NOMO-1 (cell line): Measurements from ENCODE around the gene IP6K1.
A peak's percentile ranks its signal among the peaks of the same experiment; 100 is the strongest.
"Not testable (repeated sequence)": the region's sequence is repeated elsewhere in the genome, so short reads cannot be mapped to it uniquely, and the experiment has no call there.

Experiments used
- DNase-seq, 2 experiments: peaks; one replicate each; lab custom pipeline; 2025; ENCODE audit not compliant: unreplicated experiment in 2 of 2; lab: John Stamatoyannopoulos, UW

IP6K1 gene

DNA sequence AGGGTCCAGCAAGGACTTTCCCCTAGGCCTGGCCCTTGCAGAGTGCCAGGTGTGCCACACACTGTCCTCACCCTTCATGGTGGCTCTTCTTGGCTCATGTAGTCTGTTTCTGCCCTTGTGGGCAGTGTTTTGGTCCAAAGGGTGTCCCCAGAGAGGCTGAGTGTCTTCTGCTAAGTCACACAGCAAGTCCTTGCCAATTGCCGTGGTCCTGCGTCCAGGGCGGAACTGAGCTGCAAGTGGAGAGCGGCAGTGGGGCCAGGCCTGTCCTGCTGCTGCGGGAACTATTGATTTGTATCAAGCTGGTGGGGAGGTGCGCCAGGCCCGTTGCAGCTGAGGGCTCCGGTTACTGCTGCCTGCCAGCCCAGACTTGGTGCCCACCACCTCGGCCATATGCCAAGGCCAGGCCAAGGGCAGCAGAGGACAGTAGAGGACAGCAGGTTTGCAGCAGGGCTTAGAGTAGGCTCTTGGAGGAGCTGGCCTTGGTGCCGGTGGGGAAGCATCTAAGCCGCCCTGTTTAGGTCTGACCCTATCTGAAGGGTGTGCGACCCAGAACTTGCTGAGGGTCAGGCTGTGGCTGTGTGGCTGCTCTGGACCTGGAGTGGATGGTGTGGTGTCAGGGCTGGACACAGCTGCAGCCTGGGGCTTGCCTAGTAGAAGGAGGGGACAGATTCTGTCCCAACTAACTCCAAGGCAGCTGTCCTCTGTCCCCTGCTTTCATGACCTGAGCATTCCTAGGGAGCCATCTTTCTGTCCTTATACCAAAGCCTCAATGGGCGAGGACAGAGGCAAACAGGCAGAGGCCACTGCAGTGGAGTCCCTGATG, 71.4 kb downstream of the IP6K1 start:
- DNase-seq, result no peak

DNA sequence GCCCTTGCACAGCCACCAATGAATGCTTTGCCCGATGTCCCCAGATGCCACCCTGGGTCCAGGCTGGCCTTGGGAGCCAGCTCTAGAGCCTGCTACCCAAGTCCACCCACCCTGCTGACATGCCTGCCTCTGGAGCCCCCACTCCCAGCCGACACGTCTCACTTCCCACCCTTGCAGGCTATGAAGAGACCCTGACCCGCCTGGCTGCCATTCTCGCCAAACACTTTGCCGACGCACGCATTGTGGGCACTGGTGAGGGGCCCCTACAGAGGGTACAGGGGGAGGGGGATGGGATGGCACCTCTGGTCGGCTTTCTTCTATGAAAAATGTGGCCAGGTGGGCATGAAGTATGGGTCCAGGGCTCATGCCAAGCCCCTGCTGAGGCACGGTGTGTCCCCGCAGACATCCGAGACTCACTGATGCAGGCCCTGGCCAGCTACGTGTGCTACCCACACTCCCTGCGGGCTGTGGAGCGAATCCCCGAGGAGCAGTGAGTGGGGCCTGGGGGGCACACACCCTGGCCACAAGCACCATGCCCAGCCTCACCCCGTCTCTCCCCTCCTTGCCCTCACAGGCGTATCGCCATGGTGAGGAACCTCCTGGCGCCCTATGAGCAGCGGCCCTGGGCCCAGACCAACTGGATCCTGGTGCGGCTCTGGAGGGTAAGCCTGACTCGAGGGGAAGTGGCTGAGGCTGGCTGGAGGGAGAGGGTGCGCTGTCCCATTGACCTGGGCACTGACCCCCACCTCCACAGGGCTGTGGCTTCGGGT, 72.8 kb downstream of the IP6K1 start:
- no peak for DNase-seq

DNA sequence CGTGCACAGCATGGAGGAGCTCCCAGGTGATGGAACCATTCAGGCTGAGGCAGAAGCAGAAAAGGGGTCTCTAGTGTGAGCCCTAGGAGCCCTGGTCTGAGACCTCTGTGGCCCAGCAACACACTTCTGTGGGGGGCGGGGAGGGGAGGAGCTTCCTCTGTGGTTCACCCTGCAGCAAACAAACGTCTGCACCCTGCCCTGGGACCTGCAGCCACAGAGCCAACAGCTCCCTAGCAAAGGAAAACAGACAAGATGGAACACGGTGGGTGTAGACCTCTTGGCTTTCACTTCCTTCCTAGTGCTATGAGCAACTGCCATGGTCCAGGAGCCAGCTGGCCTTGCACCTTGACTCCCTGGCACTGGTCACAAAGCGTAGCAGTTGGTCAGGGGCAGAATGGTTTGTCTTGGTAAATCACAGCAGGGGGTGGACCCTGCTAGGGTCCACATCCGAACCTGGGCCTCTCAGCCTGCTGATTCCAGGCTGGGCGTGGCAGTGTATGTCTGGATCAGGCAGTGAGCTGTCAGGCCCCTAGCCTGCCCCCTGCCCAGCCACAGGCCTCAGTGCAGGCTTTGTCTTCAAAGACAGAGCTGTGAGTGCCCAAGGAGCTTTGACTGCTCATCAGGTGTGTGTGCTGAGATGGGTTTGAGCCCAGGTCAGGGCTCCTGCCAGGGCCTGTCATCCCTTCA, 73.6 kb downstream of the IP6K1 start:
- no peak for DNase-seq

DNA sequence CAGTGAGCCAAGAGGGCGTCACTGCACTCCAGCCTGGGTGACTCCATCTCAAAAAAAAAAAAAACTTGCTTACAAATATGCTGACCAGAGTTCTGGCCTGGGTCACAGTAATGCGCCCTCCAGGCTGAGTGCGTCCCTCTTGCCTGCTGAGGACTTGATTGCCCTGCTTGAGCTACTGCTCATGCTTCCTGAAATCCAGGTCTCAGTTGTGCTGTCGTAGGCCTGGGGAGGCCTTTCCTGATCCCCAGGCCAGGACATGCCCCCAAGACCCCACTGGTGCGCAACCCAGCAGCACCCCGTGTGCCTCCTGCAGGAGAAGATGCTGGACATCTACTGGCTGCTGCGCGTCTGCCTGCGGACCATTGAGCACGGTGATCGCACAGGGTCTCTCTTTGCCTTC, 74.2 kb downstream of the IP6K1 start:
- no peak for DNase-seq

DNA sequence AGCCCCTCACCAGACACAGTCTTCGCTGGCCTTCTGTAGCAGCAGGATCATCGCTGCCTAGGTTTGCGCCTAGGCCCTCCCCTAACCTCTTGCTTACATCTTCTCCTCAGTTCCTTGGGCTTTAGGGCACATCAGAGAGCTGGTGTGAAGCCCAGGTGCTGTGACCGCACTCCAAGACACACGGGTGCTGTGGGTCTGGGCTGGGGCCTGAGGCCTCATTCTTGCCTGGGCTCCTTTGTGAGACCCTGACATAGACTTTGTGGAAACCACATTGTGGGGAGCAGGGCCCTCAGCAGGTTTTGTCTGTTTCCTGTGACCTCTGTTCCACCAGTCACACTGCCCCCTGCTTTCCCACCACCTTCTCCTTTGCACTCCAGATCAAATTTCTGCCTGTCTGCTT, 74.9 kb downstream of the IP6K1 start:
- no peak for DNase-seq

DNA sequence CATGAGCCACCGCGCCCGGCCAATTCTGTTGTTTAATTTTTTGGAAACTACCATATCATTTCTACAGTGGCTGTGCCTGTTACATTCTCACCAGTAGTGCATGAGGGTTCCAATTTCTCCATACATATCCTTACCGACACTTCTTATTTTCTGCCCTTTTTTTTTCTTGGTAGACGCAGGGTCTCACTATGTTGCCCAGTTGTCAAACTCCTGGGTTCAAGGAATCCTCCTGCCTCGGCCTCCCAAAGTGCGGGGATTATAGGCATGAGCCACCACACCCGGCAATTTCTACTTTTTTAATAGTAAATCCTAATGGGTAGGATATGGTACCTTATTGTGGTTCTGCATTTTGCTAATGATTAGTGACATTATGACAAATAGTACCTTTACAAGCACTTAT, 76.5 kb downstream of the IP6K1 start:
- no peak for DNase-seq

DNA sequence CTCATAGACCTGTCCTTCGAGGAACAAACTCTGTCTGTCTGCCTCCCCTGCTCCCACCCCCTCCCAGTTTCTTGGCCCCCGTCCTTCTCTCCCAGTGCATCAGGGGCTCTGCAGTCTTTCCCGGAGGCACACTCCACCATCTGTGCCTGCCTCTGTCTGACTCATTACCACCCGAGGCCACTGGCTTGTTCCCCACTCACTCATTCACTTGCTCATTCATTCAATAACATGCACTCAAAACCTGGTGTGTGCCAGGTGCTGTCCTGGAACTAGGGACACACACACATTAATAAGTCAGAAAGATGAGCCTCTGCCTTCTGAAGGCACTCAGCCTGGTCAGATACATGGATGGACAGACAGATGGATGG, 79.2 kb downstream of the IP6K1 start:
- DNase-seq, result no peak

DNA sequence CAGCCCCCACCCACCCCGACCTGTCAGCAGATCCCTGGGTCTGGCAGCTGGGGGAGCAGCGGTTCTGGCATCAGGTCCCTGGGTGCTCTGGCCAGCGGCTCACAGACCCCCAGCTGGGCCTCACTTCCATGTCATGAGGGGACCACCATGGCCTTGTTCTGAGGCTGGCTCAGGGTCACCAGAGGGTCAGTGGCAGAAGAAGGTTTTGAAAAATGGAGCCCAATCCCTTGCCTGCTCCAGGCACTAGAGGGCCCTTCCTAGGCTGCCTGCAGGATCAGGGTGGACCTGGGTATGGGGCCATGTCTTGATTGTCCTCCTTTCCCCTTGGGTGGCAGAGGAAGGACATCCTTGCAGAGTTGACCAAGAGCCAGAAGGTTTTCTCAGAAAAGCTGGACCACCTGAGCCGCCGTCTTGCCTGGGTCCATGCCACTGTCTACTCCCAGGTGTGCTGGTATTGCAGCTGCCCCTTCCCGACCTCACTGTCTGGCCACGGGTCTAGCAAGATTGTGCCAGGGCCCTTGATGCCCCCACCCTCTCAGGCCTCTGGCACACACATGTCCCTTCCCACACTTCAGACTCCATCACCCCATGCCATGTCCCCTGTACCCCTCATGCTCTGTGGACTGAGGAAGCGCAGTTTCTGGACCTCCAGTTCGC, 79.8 kb downstream of the IP6K1 start:
- no peak for DNase-seq

DNA sequence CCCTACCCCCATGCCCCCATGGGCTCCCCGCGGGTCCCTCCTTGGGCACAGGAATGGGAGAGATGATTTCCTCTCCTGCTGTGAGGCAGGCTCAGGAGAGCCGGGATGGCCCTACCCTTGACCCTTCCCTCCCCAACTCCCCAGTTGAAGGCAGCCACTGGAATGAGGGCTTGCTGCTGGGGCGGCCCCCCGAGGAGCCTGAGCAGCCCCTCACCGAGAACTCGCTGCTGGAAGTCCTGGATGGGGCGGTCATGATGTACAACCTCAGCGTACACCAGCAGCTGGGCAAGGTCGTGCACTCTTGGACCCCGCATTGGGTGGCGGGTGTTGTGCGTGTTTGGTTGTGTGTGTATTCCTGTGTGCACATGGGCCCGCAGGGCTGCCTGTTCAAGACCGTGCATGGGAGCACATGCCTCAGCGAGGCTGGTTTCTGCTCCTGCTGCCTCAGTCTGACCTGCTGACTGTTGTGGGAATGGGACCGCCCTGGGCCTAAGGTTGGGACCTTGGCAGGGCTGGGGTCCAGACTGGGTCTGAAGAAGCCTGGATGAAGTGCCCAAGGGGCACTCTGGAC, 80.9 kb downstream of the IP6K1 start:
- DNase-seq, result no peak

DNA sequence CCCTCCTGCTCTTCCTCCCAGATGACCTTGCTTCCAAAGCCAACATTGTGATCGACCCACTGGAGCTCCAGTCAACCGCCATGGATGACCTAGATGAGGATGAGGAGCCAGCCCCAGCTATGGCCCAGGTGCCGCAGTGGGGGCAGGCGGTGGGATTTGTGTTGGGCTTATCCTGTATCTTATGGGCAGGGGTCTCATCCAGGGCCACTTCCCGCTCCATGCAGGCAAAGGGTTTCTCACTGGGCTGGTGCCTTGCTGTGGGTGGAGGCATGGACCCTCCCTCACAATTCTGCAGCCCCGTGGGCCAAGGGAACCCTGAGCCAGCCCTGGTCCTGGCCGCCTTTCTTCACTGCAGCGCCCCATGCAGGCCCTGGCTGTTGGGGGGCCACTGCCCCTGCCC, 81.7 kb downstream of the IP6K1 start:
- DNase-seq, result no peak

DNA sequence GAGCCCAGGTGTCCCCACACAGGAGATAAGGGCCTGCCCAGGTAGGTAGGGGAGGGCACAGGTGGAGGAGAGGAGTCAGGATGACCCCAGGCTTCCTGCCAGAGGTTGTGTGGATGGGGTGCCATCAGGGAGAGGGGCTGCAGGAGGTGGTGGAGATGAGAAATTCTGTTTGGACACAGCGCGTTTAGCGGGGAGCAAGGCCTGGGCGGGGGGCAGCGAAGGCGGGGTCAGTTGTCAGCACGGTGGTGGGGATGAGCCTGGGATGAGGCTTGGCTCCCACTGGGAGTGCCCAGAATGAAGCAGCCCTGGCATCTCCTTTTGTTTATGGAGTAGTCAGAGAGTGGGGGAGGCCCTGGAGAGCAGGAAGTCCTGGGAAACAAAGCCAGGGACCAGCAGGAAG, 82.4 kb downstream of the IP6K1 start:
- DNase-seq, result no peak

DNA sequence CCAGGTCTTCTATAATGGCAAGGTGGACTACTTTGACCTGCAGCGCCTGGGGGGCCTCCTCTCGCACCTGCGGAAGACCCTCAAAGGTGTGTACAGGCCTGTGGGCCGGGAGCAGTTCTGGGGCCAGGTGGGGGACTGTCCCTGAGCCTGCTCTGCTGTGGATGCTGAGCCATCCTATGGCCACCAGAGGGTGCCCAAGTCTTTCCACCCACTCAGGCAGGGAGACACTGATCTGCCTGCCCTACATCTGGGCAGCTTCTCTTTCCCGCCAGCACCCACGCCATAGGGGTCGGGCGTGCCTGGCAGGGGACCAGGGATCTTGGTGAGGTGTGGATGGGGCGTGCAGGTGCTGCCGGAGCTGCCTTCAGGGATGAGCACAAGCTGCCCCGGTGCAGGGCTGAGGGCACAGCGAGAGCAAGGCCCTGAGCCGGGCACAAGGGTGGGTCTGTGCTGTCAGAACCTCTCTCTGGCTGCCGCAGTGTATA, 82.9 kb downstream of the IP6K1 start:
- DNase-seq, result peak; percentile 25 to 57

DNA sequence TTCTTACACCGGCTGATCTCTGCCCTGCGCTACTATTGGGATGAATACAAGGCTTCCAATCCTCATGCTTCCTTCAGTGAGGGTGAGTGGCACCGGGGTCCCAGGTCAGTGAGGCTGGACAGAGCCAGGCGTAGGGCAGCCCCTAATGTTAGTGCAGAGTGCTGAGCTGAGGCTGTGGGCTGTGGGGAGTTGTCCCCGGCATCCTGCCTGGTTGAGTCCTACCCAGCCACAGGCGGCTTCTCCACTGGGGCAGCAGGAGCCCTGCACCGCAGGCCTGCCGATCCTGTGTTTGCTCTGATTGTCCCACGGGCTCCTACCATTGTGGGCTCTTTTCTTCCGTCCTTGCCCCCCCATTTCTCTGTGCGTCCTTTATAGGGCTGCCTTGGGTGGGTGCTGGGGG, 83.7 kb downstream of the IP6K1 start:
- DNase-seq, result no peak

DNA sequence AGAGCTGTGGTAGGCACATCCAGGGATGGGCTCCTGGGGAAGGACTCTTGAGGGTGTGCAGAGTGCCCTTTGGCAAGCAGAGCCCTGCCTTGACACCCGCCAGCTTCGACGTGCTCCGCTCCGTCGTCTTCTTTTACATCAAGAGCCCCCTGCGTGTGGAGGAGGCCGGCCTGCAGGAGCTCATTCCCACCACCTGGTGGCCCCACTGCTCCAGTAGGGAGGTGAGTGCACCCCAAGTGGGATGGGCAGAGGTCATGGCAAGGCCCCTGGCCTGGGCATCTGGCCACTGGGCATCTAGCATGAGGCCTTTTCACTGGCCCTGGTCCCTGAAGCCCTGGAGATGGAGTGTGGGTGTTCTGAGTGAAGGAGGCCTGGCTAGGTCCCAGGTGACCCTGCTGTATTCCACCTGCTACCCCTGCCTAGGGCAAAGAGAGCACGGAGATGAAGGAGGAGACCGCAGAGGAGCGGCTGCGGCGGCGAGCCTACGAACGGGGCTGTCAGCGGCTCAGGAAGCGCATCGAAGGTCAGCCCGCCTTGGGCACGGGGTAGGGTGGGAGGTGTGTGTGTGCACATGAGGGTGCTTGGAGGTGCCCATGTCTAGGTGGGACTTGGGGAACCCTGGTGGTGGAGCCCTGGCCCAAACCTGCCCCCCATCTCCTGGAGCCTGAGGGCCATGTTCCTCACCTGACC, 84.8 kb downstream of the IP6K1 start:
- no peak for DNase-seq

DNA sequence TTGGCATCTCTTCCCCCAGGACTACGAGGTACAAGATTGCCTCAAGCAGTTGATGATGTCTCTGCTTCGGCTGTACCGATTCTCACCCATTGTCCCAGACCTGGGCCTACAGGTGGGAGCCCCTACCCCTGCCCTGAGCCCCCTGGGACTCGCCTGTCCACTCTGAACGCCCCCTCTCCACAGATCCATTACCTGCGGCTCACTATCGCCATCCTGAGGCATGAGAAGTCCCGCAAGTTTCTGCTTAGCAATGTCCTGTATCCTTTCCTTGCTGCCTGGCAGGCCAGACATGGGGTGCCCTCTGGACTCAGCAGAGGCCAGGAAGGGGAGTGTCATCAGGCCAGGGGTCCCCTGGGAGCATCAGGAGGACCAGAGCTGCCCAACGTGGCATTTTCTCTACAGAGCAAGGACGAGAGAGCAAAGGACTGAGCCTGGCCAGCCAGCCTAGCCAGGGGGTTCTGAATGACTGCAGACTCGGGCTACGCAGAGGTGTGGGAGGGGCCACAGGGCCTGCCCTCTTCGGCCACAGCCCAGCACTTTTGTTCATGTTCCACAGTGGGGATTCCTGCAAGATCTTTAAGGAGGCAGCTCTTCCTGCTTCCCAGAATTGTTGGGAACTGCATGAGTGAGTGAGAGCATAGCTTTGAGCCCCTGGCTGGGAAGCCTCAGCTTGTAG, 85.8 kb downstream of the IP6K1 start:
- DNase-seq, result no peak

DNA sequence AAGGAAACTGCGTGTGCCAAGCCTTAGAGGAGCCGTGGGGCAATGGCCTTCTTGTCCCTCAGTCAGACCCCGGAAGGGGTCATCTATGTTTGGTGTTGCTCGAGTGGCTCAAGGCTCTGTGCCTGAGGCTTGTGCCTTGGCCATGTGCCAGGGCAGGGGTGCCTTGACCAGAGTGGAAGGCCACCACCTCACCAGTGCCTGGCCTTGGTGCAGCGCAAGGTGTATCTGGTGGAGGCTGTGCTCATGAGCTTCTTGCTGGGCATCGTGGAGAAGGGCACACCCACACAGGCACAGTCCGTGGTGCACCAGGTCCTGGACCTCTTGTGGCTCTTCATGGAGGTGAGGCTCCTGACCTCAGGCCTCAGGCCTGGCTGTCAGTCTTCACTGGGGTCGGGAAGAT, 86.3 kb downstream of the IP6K1 start:
- DNase-seq, result no peak

DNA sequence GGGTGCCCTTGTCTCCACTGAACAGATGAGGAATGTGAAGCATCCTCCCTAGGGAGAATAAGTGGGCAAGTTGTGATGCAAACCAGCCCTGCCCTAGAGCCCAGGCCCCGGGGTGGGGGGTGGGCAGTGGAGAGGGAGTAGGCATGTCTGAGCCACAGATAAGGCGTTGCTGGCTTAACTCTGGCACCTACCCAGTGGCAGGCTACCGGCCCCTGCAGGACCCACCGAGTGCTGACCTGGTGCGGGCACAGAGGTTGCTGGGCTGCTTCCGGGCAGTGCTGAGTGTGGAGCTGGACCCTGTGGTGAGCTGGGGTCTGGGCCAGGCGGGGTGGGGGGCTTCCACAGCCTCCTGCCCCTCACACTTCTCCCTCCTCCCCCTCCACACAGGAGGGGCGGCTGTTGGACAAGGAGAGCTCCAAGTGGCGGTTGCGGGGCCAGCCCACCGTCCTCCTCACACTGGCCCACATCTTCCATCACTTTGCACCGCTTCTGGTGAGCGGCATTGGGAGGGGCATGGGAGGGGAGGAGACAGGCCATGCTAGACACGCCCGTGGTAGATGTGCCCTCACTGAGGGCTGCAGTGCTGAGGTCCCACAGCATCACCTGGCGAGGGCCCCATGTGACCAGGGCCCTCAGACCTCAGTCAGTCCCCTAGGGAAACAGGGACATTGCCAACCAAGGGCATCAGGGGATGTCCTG, 86.9 kb downstream of the IP6K1 start:
- no peak for DNase-seq

DNA sequence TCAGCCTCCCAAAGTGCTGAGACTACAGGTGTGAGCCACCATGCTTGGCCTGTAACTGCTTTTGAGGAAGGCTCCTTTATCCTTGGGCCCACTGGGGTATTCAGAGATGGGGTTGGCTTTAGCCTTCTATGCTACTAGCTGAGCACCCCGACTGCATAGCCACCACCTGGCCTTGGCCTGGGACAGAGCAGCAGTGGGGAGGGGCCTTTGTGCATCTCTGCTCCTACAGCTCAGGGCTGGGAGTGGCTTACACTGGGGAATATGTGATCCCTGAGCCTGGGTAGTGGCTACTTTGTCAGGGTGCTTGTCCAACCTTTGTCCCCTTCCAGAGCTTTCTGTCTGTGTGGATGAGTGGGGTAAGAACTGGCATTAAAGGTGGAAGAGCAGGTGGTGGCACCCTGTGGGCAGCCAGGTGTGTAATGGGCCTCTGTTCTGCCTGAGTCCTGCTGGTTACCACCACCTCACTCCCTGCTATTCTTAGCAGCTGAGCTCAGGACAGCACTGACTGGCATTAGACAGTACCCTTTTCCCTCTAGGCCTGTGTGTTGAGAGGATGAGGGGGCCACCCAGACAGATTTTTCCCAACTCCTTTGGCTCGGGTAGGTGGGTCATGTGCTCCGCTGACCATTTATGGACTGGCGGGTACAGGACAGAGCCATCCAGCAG, 90.9 kb downstream of the IP6K1 start:
- not testable (repeated sequence) for DNase-seq
